Glomerular visceral epithelial cell (primary cell): ENCODE measurements around the gene SFXN5.
A peak's percentile ranks its signal among the peaks of the same experiment; 100 is the strongest.
"Not testable (repeated sequence)": the region's sequence is repeated elsewhere in the genome, so short reads cannot be mapped to it uniquely, and the experiment has no call there.

Experiments used
- DNase-seq: peaks from one replicate; pipeline ENCODE4 v3.0.0-alpha.2; 2016; ENCODE audit errors: extremely low spot score

Gene SFXN5

GRCh38 chr2:72907369-72907768, 164.1 kb downstream of the SFXN5 start:
- not testable (repeated sequence) for DNase-seq

GRCh38 chr2:72901426-72901825, 170.1 kb downstream of the SFXN5 start:
- DNase-seq, result no peak

GRCh38 chr2:72900191-72900825, 171.2 kb downstream of the SFXN5 start:
- no peak for DNase-seq

- DNase-seq, result no peak
These were observed 173.0 kb downstream of the SFXN5 start for GRCh38 chr2:72898585-72898906.

GRCh38 chr2:72897785-72898584, 173.5 kb downstream of the SFXN5 start:
- DNase-seq, result no peak

GRCh38 chr2:72896446-72896845, 175.1 kb downstream of the SFXN5 start:
- DNase-seq, result no peak

- no peak for DNase-seq
These were observed 175.7 kb downstream of the SFXN5 start for GRCh38 chr2:72895759-72896281.

GRCh38 chr2:72895154-72895553, 176.4 kb downstream of the SFXN5 start:
- DNase-seq, result no peak

- DNase-seq, result no peak
These were observed 177.0 kb downstream of the SFXN5 start for GRCh38 chr2:72894514-72894913.

- DNase-seq, result peak; percentile 68
These were observed 177.8 kb downstream of the SFXN5 start for GRCh38 chr2:72893594-72894319.

GRCh38 chr2:72892506-72893173, 178.9 kb downstream of the SFXN5 start:
- DNase-seq, result peak; percentile 77
